Colonic mucosa (tissue), 4 donors: ENCODE measurements around the gene GLRA3. TPM values are rescaled to one million over a fixed set of nuclear protein-coding genes. Genes with fewer than 3 reads are reported as not detected.

Experiments
- DNase-seq: peaks from one replicate; pipeline ENCODE4 v3.0.0-alpha.2; 2020
- H3K27ac ChIP-seq: fragments of 200-600 bp; one replicate; pipeline ENCODE4 v1.8.0; 2021
- H3K27me3 ChIP-seq: fragments of 200-600 bp; one replicate; pipeline ENCODE4 v1.8.0; 2021
- H3K36me3 ChIP-seq: fragments of 200-600 bp; one replicate; pipeline ENCODE4 v1.8.0; 2021
- H3K4me1 ChIP-seq: fragments of 200-600 bp; one replicate; pipeline ENCODE4 v1.8.0; 2021; ENCODE audit warnings: mild to moderate bottlenecking
- H3K4me3 ChIP-seq: fragments of 200-600 bp; one replicate; pipeline ENCODE4 v1.8.0; 2021
- H3K9ac ChIP-seq, 2 donors: one replicate each; pipeline ENCODE4 v1.7.0; 2013; ENCODE audit warnings: control low read depth in 2 of 2, low read depth in 2 of 2, low read length in 2 of 2
- H3K9me3 ChIP-seq: fragments of 200-600 bp; one replicate; pipeline ENCODE4 v1.8.0; 2021
- CTCF ChIP-seq: fragments of 200-600 bp; IDR thresholded peaks from one replicate; pipeline ENCODE4 v1.8.0; 2022; ENCODE audit warnings: antibody characterized with exemption, mild to moderate bottlenecking
- intact Hi-C: fragments of 100-400 bp; cut with DNase I; formaldehyde crosslinking; loops from one replicate; pipeline ENCODE4 v1.14.1; 2022
- total RNA-seq, 2 donors: library from RNA; stranded (reverse); fragmentation: NEBNext Ultra II Directional in 1 of 2; extraction: Animal tissue kit (Norgen Biotek cat#: 25700) in 1 of 2; gene quantifications; one replicate each; pipeline ENCODE4 v1.2.1, GENCODE V29; 2021
- donor health status: healthy.
- donor health status: DM: no; HTN: no; CAD: no.
- donor health status: DM: no; HTN: no; CAD: no.

Gene GLRA3
- total RNA-seq, 2 donors from 2014 or later = not detected

- DNase-seq = no peak
- intact Hi-C loops = no loop called here
- Histone ChIP-seq H3K4me3 (no peak overlapping the region), H3K9me3 (no peaks in the 10 kb centered on the region), H3K27ac (no peak overlapping the region), H3K27me3 (no peaks in the 10 kb centered on the region), H3K36me3 (no peaks in the 10 kb centered on the region), H3K4me1 (no peaks in the 10 kb centered on the region), H3K9ac (no peak overlapping the region)
- TF ChIP-seq CTCF = no peak
Observed at GRCh38 chr4:174870311-174870710, 41.3 kb upstream of the GLRA3 start.

GRCh38 chr4:174869339-174869738 is 40.3 kb upstream of the GLRA3 start:
- no peak overlapping the region for H3K27ac ChIP-seq
- intact Hi-C loops = no loop called here
- no peaks in the 10 kb centered on the region for H3K27me3 ChIP-seq
- TF ChIP-seq CTCF = no peak
- no peak overlapping the region for H3K9ac ChIP-seq
- no peaks in the 10 kb centered on the region for H3K36me3 ChIP-seq
- no peak for DNase-seq
- no peak overlapping the region for H3K4me3 ChIP-seq
- H3K9me3 ChIP-seq = no peaks in the 10 kb centered on the region
- no peaks in the 10 kb centered on the region for H3K4me1 ChIP-seq

- no peak overlapping the region for H3K27ac ChIP-seq
Observed at GRCh38 chr4:174867903-174868302, 38.9 kb upstream of the GLRA3 start.

GRCh38 chr4:174865418-174865985 is 36.5 kb upstream of the GLRA3 start:
- Histone ChIP-seq H3K9me3 (no peaks in the 10 kb centered on the region), H3K9ac (no peak overlapping the region), H3K36me3 (no peaks in the 10 kb centered on the region), H3K27ac (no peak overlapping the region), H3K4me3 (no peak overlapping the region), H3K4me1 (no peaks in the 10 kb centered on the region), H3K27me3 (no peaks in the 10 kb centered on the region)
- intact Hi-C loops = no loop called here
- TF ChIP-seq CTCF = no peak
- no peak for DNase-seq

More at GRCh38 chr4:174867903-174868302, 38.9 kb upstream of the GLRA3 start:
- intact Hi-C loops = no loop called here
- DNase-seq = no peak
- no peak overlapping the region for H3K4me3 ChIP-seq
- no peaks in the 10 kb centered on the region for H3K27me3 ChIP-seq
- H3K36me3 ChIP-seq = no peaks in the 10 kb centered on the region
- H3K4me1 ChIP-seq = no peaks in the 10 kb centered on the region
- H3K9me3 ChIP-seq = no peaks in the 10 kb centered on the region
- TF ChIP-seq CTCF = no peak
- no peak overlapping the region for H3K9ac ChIP-seq

- no peak for DNase-seq
- H3K27ac ChIP-seq = no peak overlapping the region
- intact Hi-C loops = no loop called here
- H3K4me3 ChIP-seq = no peak overlapping the region
- no peaks in the 10 kb centered on the region for H3K27me3 ChIP-seq
- no peaks in the 10 kb centered on the region for H3K36me3 ChIP-seq
- no peaks in the 10 kb centered on the region for H3K4me1 ChIP-seq
- no peaks in the 10 kb centered on the region for H3K9me3 ChIP-seq
- H3K9ac ChIP-seq = no peak overlapping the region
- no peak for TF ChIP-seq CTCF
Observed at GRCh38 chr4:174864031-174864430, 35.0 kb upstream of the GLRA3 start.
